Omental fat pad (tissue), 4 donors: ENCODE data around the gene TOLLIP. TPM values are rescaled to one million over a fixed set of nuclear protein-coding genes. Genes with fewer than 3 reads are reported as not detected.

ENCODE experiments used
- ATAC-seq: fragments of 150-250 bp; one replicate; pipeline ENCODE4 v1.9.1; 2016; ENCODE audit warnings: mild to moderate bottlenecking, moderate library complexity; ENCODE audit not compliant: low FRiP score
- DNase-seq: peaks from one replicate; pipeline ENCODE4 v3.0.0-alpha.2; 2019; ENCODE audit warnings: low spot score
- CTCF ChIP-seq, 3 donors: fragments of 450-650 bp; IDR thresholded peaks; one replicate each; pipeline ENCODE4 v1.5.1; 2016 to 2017; ENCODE audit warnings: antibody characterized with exemption in 3 of 3, mild to moderate bottlenecking in 3 of 3, moderate library complexity in 2 of 3
- total RNA-seq, 4 donors: library from RNA; depleted of rRNA; stranded (reverse); fragments of >200 nt; gene quantifications; one replicate each; pipeline ENCODE4 v1.1.0, GENCODE V29; 2016

Gene TOLLIP
- total RNA-seq, 4 donors from 2014 or later: 33.6 to 52.8 (median 39.9) TPM

- ATAC-seq (no peak), DNase-seq (no peak)
- TF ChIP-seq CTCF (IDR thresholded peaks at IDR 0.05): no peak
Measured at GRCh38 chr11:1259076-1259461, 50.4 kb downstream of the TOLLIP start.

GRCh38 chr11:1258401-1259075 lies 50.9 kb downstream of the TOLLIP start:
- no peak for TF ChIP-seq CTCF (IDR thresholded peaks at IDR 0.05)
- DNase-seq (no peak), ATAC-seq (no peak)

- TF ChIP-seq CTCF (IDR thresholded peaks at IDR 0.05): no peak
- DNase-seq (no peak), ATAC-seq (no peak)
Measured at GRCh38 chr11:1257916-1258315, 51.5 kb downstream of the TOLLIP start.

GRCh38 chr11:1257366-1257765 lies 52.1 kb downstream of the TOLLIP start:
- no peak for TF ChIP-seq CTCF (IDR thresholded peaks at IDR 0.05)
- DNase-seq: no peak
- ATAC-seq: no peak

GRCh38 chr11:1256257-1257045 lies 53.0 kb downstream of the TOLLIP start:
- no peak for TF ChIP-seq CTCF (IDR thresholded peaks at IDR 0.05)
- DNase-seq (no peak), ATAC-seq (no peak)

- no peak for TF ChIP-seq CTCF (IDR thresholded peaks at IDR 0.05)
- ATAC-seq (no peak), DNase-seq (no peak)
Measured at GRCh38 chr11:1255151-1255550, 54.3 kb downstream of the TOLLIP start.

- TF ChIP-seq CTCF (IDR thresholded peaks at IDR 0.05): no peak
- DNase-seq (no peak), ATAC-seq (no peak)
Measured at GRCh38 chr11:1254733-1255132, 54.7 kb downstream of the TOLLIP start.
